Measurements from ENCODE around the gene DHFR2.

DNA sequence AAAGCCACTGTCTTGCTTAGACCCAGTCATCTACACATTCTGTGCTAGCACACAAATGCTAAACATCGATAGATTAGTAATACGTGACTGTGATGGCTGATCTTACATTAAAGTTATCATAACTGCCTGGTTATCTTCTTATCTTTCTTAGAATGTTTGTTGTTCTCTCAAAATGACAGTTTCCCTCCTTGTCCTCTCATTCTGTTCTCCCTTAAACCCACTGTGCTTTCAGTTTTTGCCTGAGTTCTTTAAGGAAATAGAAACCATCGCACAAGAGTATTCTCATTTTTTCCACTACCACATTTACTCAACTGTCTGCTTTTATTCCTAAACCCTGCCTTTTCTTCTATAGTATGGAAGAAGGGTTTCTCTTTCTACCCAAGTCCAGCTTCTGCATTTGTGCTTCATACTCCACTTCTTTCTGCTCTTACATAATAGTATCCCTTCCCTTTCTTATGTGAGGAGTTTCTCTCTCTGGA is 51.4 kb downstream of the DHFR2 start:
- TF ChIP-seq, protein P1, sequence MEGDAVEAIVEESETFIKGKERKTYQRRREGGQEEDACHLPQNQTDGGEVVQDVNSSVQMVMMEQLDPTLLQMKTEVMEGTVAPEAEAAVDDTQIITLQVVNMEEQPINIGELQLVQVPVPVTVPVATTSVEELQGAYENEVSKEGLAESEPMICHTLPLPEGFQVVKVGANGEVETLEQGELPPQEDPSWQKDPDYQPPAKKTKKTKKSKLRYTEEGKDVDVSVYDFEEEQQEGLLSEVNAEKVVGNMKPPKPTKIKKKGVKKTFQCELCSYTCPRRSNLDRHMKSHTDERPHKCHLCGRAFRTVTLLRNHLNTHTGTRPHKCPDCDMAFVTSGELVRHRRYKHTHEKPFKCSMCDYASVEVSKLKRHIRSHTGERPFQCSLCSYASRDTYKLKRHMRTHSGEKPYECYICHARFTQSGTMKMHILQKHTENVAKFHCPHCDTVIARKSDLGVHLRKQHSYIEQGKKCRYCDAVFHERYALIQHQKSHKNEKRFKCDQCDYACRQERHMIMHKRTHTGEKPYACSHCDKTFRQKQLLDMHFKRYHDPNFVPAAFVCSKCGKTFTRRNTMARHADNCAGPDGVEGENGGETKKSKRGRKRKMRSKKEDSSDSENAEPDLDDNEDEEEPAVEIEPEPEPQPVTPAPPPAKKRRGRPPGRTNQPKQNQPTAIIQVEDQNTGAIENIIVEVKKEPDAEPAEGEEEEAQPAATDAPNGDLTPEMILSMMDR (conservative IDR thresholded peaks at IDR 0.05; ENCODE audit: low read depth, low read length): no peak
- TF ChIP-seq EZH2 (IDR thresholded peaks at IDR 0.05; ENCODE audit: low read length, unreplicated experiment): no peak

Data from PC-3 (cell line).